WTC11 (cell line): ENCODE data around the gene OTOS. TPM values are rescaled to one million over a fixed set of nuclear protein-coding genes. Genes with fewer than 3 reads are reported as not detected.

Source experiments
- ATAC-seq: fragments of 200-7000 bp; cut with Tn5 transposase; 2 replicates; pipeline ENCODE4 v1.10.0; 2021; ENCODE audit warnings: mild to moderate bottlenecking, moderate library complexity
- CTCF ChIA-PET: fragments of 300-600 bp; sonication (Branson Sonifier 250); formaldehyde crosslinking; loops from one replicate; lab custom pipeline; 2021; ENCODE audit warnings: antibody characterized with exemption; lab: Charles Lee
- POLR2A ChIA-PET: fragments of 350-600 bp; sonication (Branson Sonifier 250); formaldehyde crosslinking; loops from one replicate; lab custom pipeline; 2021; ENCODE audit warnings: antibody characterized with exemption; lab: Charles Lee
- DNase-seq: peaks from one replicate; pipeline ENCODE4 v3.0.0; 2021; ENCODE audit warnings: low spot score
- H3K27ac Mint-ChIP-seq: 2 replicates; pipeline ENCODE4 v1.8.0; 2021; ENCODE audit warnings: mixed read lengths
- H3K27me3 Mint-ChIP-seq: 2 replicates; pipeline ENCODE4 v1.8.0; 2021; ENCODE audit warnings: low read depth, mild to moderate bottlenecking, moderate library complexity, mixed read lengths
- H3K36me3 Mint-ChIP-seq: 2 replicates; pipeline ENCODE4 v1.8.0; 2021; ENCODE audit warnings: mixed read lengths
- H3K4me1 Mint-ChIP-seq: 2 replicates; pipeline ENCODE4 v1.8.0; 2022; ENCODE audit warnings: mixed read lengths
- H3K4me3 Mint-ChIP-seq: 2 replicates; pipeline ENCODE4 v1.8.0; 2021; ENCODE audit warnings: mild to moderate bottlenecking, moderate library complexity, mixed read lengths
- H3K9me3 Mint-ChIP-seq: 2 replicates; pipeline ENCODE4 v1.8.0; 2021; ENCODE audit warnings: mixed read lengths
- AFF4 ChIP-seq: sonication (generic); formaldehyde crosslinking; IDR thresholded peaks from 2 replicates; pipeline ENCODE4 v1.8.1; 2023; ENCODE audit warnings: mild to moderate bottlenecking, missing genetic modification reagents, borderline replicate concordance
- CBFB ChIP-seq: sonication (generic); formaldehyde crosslinking; IDR thresholded peaks from 2 replicates; pipeline ENCODE4 v1.8.1; 2022; ENCODE audit warnings: mild to moderate bottlenecking, low read depth, missing genetic modification reagents
- EMX1 ChIP-seq: fragments of 250-450 bp; sonication (Bioruptor Pico); IDR thresholded peaks from 2 replicates; pipeline ENCODE4 v1.8.0; 2021; ENCODE audit warnings: mild to moderate bottlenecking
- ETV6 ChIP-seq: sonication (generic); formaldehyde crosslinking; IDR thresholded peaks from 2 replicates; pipeline ENCODE4 v1.8.1; 2022; ENCODE audit warnings: mild to moderate bottlenecking, missing genetic modification reagents
- FOXJ3 ChIP-seq: sonication (generic); formaldehyde crosslinking; IDR thresholded peaks from 2 replicates; pipeline ENCODE4 v1.9.0; 2021; ENCODE audit warnings: missing genetic modification reagents, mild to moderate bottlenecking, borderline replicate concordance
- FOXP1 ChIP-seq: sonication (generic); formaldehyde crosslinking; IDR thresholded peaks from 2 replicates; pipeline ENCODE4 v1.8.0; 2022; ENCODE audit warnings: missing genetic modification reagents, mild to moderate bottlenecking, moderate library complexity, borderline replicate concordance
- KAT7 ChIP-seq: sonication (generic); formaldehyde crosslinking; IDR thresholded peaks from 2 replicates; pipeline ENCODE4 v1.8.1; 2023; ENCODE audit warnings: missing genetic modification reagents, mild to moderate bottlenecking, borderline replicate concordance
- MLX ChIP-seq: sonication (generic); formaldehyde crosslinking; IDR thresholded peaks from 2 replicates; pipeline ENCODE4 v1.8.1; 2023; ENCODE audit warnings: mild to moderate bottlenecking, missing genetic modification reagents, moderate library complexity
- MYBL2 ChIP-seq: sonication (generic); formaldehyde crosslinking; IDR thresholded peaks from 2 replicates; pipeline ENCODE4 v1.8.1; 2023; ENCODE audit warnings: mild to moderate bottlenecking, moderate library complexity, missing genetic modification reagents
- NFYB ChIP-seq: sonication (generic); formaldehyde crosslinking; conservative IDR thresholded peaks from 2 replicates; pipeline ENCODE4 v1.8.0; 2022; ENCODE audit warnings: low read depth, missing genetic modification reagents
- NR1H2 ChIP-seq: sonication (generic); formaldehyde crosslinking; IDR thresholded peaks from 2 replicates; pipeline ENCODE4 v1.9.0; 2021; ENCODE audit warnings: mild to moderate bottlenecking, moderate library complexity, missing genetic modification reagents
- PREB ChIP-seq: sonication (generic); formaldehyde crosslinking; IDR thresholded peaks from 2 replicates; pipeline ENCODE4 v1.8.1; 2022; ENCODE audit warnings: mild to moderate bottlenecking, missing genetic modification reagents, moderate library complexity, borderline replicate concordance
- TEAD1 ChIP-seq: sonication (generic); formaldehyde crosslinking; IDR thresholded peaks from 2 replicates; pipeline ENCODE4 v1.8.0; 2022; ENCODE audit warnings: mild to moderate bottlenecking, missing genetic modification reagents
- TEAD4 ChIP-seq: sonication (generic); formaldehyde crosslinking; IDR thresholded peaks from 2 replicates; pipeline ENCODE4 v1.8.0; 2022; ENCODE audit warnings: mild to moderate bottlenecking, missing genetic modification reagents
- ZNF121 ChIP-seq: sonication (generic); formaldehyde crosslinking; IDR thresholded peaks from 2 replicates; pipeline ENCODE4 v1.8.0; 2023; ENCODE audit warnings: missing genetic modification reagents
- ZNF219 ChIP-seq: sonication (generic); formaldehyde crosslinking; IDR thresholded peaks from 2 replicates; pipeline ENCODE4 v1.8.0; 2023; ENCODE audit warnings: missing genetic modification reagents, mild to moderate bottlenecking, borderline replicate concordance
- ZNF396 ChIP-seq: fragments of 250-450 bp; sonication (Bioruptor Pico); IDR thresholded peaks from 2 replicates; pipeline ENCODE4 v1.8.0; 2021; ENCODE audit warnings: mild to moderate bottlenecking, moderate library complexity, borderline replicate concordance
- total RNA-seq: library from RNA; stranded (reverse); gene quantifications from 3 replicates; pipeline ENCODE4 v1.2.3, GENCODE V29; 2021
- TF ChIP-seq, protein P1 (sequence below): sonication (generic); formaldehyde crosslinking; IDR thresholded peaks from 2 replicates; pipeline ENCODE4 v1.8.1; 2022; ENCODE audit warnings: low read depth, mild to moderate bottlenecking, moderate library complexity, missing genetic modification reagents, borderline replicate concordance
- TF ChIP-seq, protein P2 (sequence below): sonication (generic); formaldehyde crosslinking; IDR thresholded peaks from 2 replicates; pipeline ENCODE4 v1.8.1; 2023; ENCODE audit warnings: mild to moderate bottlenecking, missing genetic modification reagents
- TF ChIP-seq, protein P3 (sequence below): fragments of 250-450 bp; sonication (Bioruptor Pico); IDR thresholded peaks from 2 replicates; pipeline ENCODE4 v1.8.0; 2021; ENCODE audit warnings: mild to moderate bottlenecking
- TF ChIP-seq, protein P4 (sequence below): sonication (generic); formaldehyde crosslinking; conservative IDR thresholded peaks from 2 replicates; pipeline ENCODE4 v1.8.1; 2022; ENCODE audit warnings: mild to moderate bottlenecking, missing genetic modification reagents
- TF ChIP-seq, protein P5 (sequence below): fragments of 250-450 bp; sonication (Bioruptor Pico); IDR thresholded peaks from 2 replicates; pipeline ENCODE4 v2.1.2; 2022; ENCODE audit warnings: mild to moderate bottlenecking, moderate library complexity

OTOS gene
- total RNA-seq, 1 experiment from 2014 or later, result not detected

DNA sequence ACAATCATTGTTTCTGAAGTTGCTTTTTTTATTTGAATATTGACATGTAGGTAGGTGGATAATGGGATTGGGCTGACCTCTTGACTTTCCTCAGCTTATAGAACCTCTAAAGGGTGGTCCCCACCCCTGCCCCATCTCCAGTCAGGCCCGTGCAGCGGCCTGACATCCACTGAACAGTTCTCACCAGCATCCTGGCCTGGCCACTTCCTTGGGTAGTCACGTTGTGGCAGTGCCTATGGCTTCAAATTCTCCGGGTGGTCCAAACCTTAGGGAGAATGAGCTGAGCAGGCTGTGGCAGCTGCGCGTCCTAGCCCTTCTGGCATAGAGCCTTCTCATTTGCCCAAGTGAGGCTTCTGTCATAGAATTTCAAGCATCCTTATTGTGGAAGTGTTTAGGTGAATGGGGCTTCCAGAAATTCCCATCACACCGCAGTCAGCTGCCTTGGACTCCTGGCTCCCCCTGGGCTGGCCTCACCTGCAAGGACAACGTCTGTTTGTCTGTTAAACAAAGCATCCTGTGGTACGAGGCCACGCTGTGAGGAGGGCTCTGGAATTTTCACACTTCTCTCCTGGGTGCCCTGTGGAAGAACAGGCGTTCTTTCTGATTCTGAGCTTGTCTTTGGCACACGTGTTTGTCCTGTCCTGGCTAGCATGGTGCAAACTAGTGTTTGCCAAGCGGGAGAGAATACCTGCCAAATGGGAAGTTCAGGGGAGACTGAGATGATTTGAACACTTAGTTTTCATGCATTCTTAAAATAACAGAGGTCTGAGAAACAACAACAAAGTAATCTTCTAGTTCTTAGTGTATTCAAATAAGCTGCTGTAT, 31.8 kb upstream of the OTOS start (continued):
- no peak for TF ChIP-seq ZNF219
- TF ChIP-seq, protein P1, sequence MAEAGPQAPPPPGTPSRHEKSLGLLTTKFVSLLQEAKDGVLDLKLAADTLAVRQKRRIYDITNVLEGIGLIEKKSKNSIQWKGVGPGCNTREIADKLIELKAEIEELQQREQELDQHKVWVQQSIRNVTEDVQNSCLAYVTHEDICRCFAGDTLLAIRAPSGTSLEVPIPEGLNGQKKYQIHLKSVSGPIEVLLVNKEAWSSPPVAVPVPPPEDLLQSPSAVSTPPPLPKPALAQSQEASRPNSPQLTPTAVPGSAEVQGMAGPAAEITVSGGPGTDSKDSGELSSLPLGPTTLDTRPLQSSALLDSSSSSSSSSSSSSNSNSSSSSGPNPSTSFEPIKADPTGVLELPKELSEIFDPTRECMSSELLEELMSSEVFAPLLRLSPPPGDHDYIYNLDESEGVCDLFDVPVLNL (CRISPR knock-in tag), result no peak
- TF ChIP-seq, protein P2, sequence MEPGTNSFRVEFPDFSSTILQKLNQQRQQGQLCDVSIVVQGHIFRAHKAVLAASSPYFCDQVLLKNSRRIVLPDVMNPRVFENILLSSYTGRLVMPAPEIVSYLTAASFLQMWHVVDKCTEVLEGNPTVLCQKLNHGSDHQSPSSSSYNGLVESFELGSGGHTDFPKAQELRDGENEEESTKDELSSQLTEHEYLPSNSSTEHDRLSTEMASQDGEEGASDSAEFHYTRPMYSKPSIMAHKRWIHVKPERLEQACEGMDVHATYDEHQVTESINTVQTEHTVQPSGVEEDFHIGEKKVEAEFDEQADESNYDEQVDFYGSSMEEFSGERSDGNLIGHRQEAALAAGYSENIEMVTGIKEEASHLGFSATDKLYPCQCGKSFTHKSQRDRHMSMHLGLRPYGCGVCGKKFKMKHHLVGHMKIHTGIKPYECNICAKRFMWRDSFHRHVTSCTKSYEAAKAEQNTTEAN (CRISPR knock-in tag), result no peak
- no peak for TF ChIP-seq ZNF396 (CRISPR knock-in tag)
- TF ChIP-seq, all 79 proteins: peak for 0

DNA sequence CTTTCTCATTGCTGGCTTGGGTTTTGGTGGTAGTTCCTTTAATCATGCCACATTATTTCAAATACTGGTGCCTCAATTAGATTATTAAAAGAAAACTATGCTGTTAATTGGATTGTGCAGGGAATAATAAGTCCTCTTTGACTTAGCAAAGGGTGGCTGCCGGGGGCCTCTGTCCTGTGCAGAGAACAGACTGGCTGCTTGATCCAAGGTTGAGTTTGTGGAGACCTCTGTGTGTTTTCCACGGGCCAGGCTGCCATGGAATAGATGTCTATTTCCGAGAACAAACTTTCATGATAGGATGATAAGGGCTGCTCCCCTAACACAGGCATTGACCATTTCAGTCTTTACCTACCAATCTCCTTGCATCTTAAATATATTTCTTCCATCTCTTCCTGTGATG, 30.4 kb upstream of the OTOS start:
- Mint-ChIP-seq H3K27ac (no peak overlapping the region), H3K27me3 (no peaks in the 10 kb centered on the region), H3K36me3 (no peaks in the 10 kb centered on the region), H3K4me3 (no peak overlapping the region), H3K4me1 (no peaks in the 10 kb centered on the region), H3K9me3 (peaks cover 13% of the 10 kb centered on the region)
- ATAC-seq (no peak), DNase-seq (no peak)
- POLR2A ChIA-PET, result no interaction called here
- CTCF ChIA-PET, result interaction anchor here (0.8 to 2.0 kb wide), 2 partner anchors 20 to 22 kb away, joined by 3 to 6 read pairs; no protein-coding TSS in a partner anchor
- TF ChIP-seq FOXJ3 (CRISPR knock-in tag) (no peak), PREB (CRISPR knock-in tag) (no peak), TEAD4 (CRISPR knock-in tag) (no peak), KAT7 (CRISPR knock-in tag) (no peak), NFYB (CRISPR knock-in tag) (no peak), MLX (CRISPR knock-in tag) (no peak), ZNF121 (CRISPR knock-in tag) (no peak), CBFB (CRISPR knock-in tag) (no peak), NR1H2 (CRISPR knock-in tag) (no peak), FOXP1 (CRISPR knock-in tag) (no peak), TEAD1 (CRISPR knock-in tag) (no peak), AFF4 (CRISPR knock-in tag) (no peak), MYBL2 (CRISPR knock-in tag) (no peak), EMX1 (CRISPR knock-in tag) (no peak), ETV6 (CRISPR knock-in tag) (no peak)
- TF ChIP-seq, protein P3, sequence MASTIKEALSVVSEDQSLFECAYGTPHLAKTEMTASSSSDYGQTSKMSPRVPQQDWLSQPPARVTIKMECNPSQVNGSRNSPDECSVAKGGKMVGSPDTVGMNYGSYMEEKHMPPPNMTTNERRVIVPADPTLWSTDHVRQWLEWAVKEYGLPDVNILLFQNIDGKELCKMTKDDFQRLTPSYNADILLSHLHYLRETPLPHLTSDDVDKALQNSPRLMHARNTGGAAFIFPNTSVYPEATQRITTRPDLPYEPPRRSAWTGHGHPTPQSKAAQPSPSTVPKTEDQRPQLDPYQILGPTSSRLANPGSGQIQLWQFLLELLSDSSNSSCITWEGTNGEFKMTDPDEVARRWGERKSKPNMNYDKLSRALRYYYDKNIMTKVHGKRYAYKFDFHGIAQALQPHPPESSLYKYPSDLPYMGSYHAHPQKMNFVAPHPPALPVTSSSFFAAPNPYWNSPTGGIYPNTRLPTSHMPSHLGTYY (CRISPR knock-in tag), result no peak
- TF ChIP-seq, protein P4, sequence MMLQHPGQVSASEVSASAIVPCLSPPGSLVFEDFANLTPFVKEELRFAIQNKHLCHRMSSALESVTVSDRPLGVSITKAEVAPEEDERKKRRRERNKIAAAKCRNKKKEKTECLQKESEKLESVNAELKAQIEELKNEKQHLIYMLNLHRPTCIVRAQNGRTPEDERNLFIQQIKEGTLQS (CRISPR knock-in tag), result no peak
- TF ChIP-seq, protein P5, sequence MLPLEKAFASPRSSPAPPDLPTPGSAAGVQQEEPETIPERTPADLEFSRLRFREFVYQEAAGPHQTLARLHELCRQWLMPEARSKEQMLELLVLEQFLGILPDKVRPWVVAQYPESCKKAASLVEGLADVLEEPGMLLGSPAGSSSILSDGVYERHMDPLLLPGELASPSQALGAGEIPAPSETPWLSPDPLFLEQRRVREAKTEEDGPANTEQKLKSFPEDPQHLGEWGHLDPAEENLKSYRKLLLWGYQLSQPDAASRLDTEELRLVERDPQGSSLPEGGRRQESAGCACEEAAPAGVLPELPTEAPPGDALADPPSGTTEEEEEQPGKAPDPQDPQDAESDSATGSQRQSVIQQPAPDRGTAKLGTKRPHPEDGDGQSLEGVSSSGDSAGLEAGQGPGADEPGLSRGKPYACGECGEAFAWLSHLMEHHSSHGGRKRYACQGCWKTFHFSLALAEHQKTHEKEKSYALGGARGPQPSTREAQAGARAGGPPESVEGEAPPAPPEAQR, result no peak
- TF ChIP-seq, protein P1 (CRISPR knock-in tag), result no peak
